GM19351 (cell line): ENCODE results near the gene SLC7A6.

ENCODE experiments used
- ATAC-seq: cut with Tn5 transposase; IDR thresholded peaks from one replicate; pipeline ENCODE4 v1.9.1; 2021; ENCODE audit warnings: mild to moderate bottlenecking, moderate library complexity; ENCODE audit not compliant: unreplicated experiment

The SLC7A6 gene

GRCh38 chr16:68234188-68235107 is 29.9 kb upstream of the SLC7A6 start:
- ATAC-seq = no peak

- no peak for ATAC-seq
Measured at GRCh38 chr16:68235108-68235886, 29.0 kb upstream of the SLC7A6 start.

- no peak for ATAC-seq
Measured at GRCh38 chr16:68235887-68236136, 28.5 kb upstream of the SLC7A6 start, which contains the start of gene ESRP2. Gene ESRP2 (minus strand): TSS chr16:68236127. CDS start chr16:68236045, 82 bp downstream.

- ATAC-seq = no peak
Measured at GRCh38 chr16:68236137-68236825, 28.0 kb upstream of the SLC7A6 start.

GRCh38 chr16:68236826-68237242 is 27.5 kb upstream of the SLC7A6 start:
- ATAC-seq = no peak

GRCh38 chr16:68237243-68238028 is 26.9 kb upstream of the SLC7A6 start:
- peak; percentile 79 for ATAC-seq

GRCh38 chr16:68238029-68238345 is 26.3 kb upstream of the SLC7A6 start:
- no peak for ATAC-seq

- ATAC-seq = no peak
Measured at GRCh38 chr16:68242085-68242484, 22.2 kb upstream of the SLC7A6 start.

- no peak for ATAC-seq
Measured at GRCh38 chr16:68242926-68243858, 21.1 kb upstream of the SLC7A6 start.

- no peak for ATAC-seq
Measured at GRCh38 chr16:68244481-68244902, 19.8 kb upstream of the SLC7A6 start.

GRCh38 chr16:68244903-68245853 is 19.1 kb upstream of the SLC7A6 start, which contains the start of gene PLA2G15:
Gene PLA2G15 (plus strand): TSS chr16:68245373. CDS start chr16:68245427, 54 bp downstream.
- ATAC-seq = peak; percentile 88

GRCh38 chr16:68246121-68246520 is 18.2 kb upstream of the SLC7A6 start:
- ATAC-seq = no peak

GRCh38 chr16:68246666-68247065 is 17.7 kb upstream of the SLC7A6 start:
- ATAC-seq = no peak

GRCh38 chr16:68247400-68247799 is 16.9 kb upstream of the SLC7A6 start:
- ATAC-seq = no peak

GRCh38 chr16:68247932-68248331 is 16.4 kb upstream of the SLC7A6 start:
- ATAC-seq = no peak

- ATAC-seq = no peak
Measured at GRCh38 chr16:68249371-68249770, 15.0 kb upstream of the SLC7A6 start.

- no peak for ATAC-seq
Measured at GRCh38 chr16:68250951-68251350, 13.4 kb upstream of the SLC7A6 start.

GRCh38 chr16:68251832-68252231 is 12.5 kb upstream of the SLC7A6 start:
- ATAC-seq = no peak
